SK-N-MC (cell line): ENCODE measurements around the gene C1D.

Source experiments
- EZH2 ChIP-seq: fragments of 200-600 bp; sonication (generic); IDR thresholded peaks from one replicate; pipeline ENCODE4 v1.6.1; 2017; ENCODE audit warnings: antibody characterized with exemption
- POLR2AphosphoS5 ChIP-seq: IDR thresholded peaks from 2 replicates; pipeline ENCODE4 v1.6.1; 2012; ENCODE audit warnings: mild to moderate bottlenecking, low read depth, low read length, borderline replicate concordance

DNA sequence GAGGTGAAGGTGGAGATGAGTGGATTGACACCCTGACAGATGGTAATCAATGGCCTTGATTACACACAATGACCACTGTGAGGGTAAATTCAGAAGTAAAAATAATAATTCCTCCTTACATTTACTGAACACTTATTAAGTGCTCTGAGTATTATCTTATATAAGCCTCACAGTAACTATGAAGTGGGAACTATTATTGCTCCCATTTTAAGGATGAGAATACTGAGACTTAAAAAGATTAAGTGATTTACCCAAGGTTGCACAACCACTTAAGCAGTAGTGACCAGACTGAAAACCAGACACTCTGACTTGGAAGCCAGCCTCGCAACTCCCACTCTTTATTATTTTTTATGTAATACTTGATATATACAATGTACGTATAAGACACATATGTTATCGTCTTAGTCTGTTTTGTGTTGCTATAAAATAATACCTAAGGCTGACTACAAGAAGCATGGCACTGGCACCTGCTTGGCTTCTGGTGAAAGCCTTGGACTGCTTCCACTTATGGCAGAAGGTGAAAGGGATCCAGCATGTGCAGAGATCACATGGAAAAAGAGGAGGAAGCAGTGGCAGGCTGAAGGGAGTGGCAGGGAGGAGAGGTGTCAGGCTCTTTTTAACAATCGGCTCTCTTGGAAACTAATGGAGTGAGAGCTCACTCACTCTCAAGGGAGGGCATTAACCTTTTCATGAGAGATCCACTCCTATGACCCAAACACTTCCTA lies 41.5 kb upstream of the C1D start:
- no peak for TF ChIP-seq EZH2
- TF ChIP-seq POLR2AphosphoS5: no peak
